Measurements from ENCODE around the gene EXOC6B. TPM values are rescaled to one million over a fixed set of nuclear protein-coding genes. Genes with fewer than 3 reads are reported as not detected.

EXOC6B gene
- total RNA-seq, 1 donor from 2014 or later, result 104 TPM

DNA sequence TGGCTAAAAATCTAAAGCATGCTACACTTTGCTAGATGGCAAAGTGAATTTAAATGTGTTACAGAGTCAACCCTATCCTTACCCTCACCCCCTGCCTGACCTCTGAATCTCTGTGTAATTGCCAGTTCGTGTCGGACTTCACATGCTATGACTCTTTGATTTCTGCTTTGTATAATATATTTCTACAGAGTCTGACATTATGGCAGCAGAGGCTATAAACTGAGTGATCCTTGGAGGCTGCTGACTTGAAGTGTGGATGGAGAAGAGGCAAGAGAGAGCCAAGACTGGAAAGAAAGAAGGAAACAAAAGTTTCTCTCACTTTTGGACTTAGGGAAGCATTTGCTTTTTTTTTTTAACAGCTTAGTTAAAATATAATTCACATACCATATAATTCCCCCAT is 588.3 kb downstream of the EXOC6B start:
- TF ChIP-seq, protein P1, sequence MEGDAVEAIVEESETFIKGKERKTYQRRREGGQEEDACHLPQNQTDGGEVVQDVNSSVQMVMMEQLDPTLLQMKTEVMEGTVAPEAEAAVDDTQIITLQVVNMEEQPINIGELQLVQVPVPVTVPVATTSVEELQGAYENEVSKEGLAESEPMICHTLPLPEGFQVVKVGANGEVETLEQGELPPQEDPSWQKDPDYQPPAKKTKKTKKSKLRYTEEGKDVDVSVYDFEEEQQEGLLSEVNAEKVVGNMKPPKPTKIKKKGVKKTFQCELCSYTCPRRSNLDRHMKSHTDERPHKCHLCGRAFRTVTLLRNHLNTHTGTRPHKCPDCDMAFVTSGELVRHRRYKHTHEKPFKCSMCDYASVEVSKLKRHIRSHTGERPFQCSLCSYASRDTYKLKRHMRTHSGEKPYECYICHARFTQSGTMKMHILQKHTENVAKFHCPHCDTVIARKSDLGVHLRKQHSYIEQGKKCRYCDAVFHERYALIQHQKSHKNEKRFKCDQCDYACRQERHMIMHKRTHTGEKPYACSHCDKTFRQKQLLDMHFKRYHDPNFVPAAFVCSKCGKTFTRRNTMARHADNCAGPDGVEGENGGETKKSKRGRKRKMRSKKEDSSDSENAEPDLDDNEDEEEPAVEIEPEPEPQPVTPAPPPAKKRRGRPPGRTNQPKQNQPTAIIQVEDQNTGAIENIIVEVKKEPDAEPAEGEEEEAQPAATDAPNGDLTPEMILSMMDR (IDR thresholded peaks at IDR 0.05; ENCODE audit: unreplicated experiment), result no peak
- Mint-ChIP-seq H3K27me3 (ENCODE audit: low read depth) (no peaks in the 10 kb centered on the region), H3K4me3 (no peak overlapping the region), H3K4me1 (peaks cover 49% of the 10 kb centered on the region), H3K36me3 (peaks cover 26% of the 10 kb centered on the region), H3K9me3 (peaks cover 21% of the 10 kb centered on the region), H3K27ac (peak overlapping the region; percentile 78)
- DNase-seq (ENCODE audit: low spot score in 2 of 2, unreplicated experiment in 2 of 2), result no peak

DNA sequence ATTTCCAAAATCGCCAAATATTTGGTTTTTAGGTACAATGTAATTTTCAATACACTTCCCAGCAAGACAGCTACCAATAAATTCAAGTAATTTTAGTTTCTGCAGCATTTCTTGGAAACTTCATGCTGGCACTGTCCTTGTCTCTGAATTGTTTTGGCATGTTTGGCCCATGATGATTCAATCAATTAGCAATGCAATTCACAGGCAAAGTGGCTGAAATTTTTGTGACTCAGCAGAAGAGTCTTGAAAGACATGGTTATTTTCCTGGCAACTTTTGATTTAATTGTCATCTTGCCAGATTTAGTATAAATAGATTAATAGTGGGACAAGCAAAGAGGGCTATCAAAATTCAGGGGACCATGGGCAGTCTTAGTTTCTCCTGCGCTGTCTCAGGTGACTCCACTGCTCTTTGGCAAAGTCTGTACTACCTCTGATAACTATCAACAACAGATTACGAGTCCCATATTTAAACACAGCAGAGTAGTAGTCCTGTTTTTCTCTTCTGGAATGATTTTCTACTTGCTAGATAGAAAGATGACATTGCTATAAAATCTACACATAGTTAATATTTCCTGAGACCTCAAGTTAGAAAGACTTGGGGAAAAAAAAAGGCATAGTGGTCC is 589.3 kb downstream of the EXOC6B start:
- TF ChIP-seq, protein P1 (IDR thresholded peaks at IDR 0.05; ENCODE audit: unreplicated experiment), result no peak
- Mint-ChIP-seq H3K27me3 (ENCODE audit: low read depth) (no peaks in the 10 kb centered on the region), H3K4me1 (peaks cover 49% of the 10 kb centered on the region), H3K4me3 (no peak overlapping the region), H3K9me3 (peaks cover 16% of the 10 kb centered on the region), H3K27ac (peak overlapping the region; percentile 78), H3K36me3 (peaks cover 22% of the 10 kb centered on the region)
- DNase-seq (ENCODE audit: low spot score in 2 of 2, unreplicated experiment in 2 of 2), result no peak

DNA sequence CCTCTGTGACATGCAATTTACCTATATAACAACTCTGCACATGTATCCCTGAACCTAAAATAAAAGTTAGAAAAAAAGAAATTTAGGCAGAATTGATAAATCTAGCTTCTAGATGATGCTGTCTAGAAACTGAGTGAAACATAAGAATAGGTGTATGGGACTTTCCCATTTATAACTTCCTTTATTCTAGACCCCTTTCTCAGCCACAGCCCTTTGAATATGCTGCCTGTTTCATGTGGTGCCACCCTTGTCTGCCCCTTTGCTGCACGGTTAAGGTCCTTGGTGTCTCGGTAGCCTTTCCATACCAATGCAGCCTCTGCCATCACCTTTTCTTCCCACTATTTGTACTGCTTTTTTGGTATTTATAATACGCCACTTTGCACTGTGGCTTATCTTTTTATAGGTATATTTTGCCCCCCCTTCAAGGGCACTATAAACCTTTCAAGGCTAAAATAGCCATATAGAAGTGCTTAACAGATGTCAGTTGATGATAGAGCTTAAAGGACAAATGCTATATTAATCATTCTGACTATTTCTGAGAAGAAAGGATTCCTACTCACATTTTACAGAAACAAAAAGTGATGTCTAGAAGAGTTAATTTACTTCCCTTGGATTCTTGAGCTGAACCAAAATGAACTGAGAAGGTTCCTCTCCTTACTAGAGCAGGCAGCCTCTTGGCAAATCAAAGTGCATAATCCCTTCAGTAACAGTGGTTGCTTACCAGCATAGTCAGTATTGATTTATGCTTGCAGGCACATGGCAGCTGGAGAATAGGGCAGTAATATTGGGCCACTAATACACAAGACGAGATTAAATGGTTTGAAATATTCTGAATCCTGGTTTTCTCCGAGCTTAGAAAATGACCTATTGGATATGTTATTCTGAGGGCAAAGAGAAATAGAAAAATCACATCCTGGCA is 590.1 kb downstream of the EXOC6B start:
- peaks cover 11% of the 10 kb centered on the region for H3K9me3 Mint-ChIP-seq
- DNase-seq (ENCODE audit: low spot score in 2 of 2, unreplicated experiment in 2 of 2), result no peak
- H3K4me1 Mint-ChIP-seq, result peaks cover 47% of the 10 kb centered on the region
- H3K27me3 Mint-ChIP-seq (ENCODE audit: low read depth), result no peaks in the 10 kb centered on the region
- no peak overlapping the region for H3K4me3 Mint-ChIP-seq
- H3K27ac Mint-ChIP-seq, result peak overlapping the region; percentile 78
- H3K36me3 Mint-ChIP-seq, result peaks cover 17% of the 10 kb centered on the region
- TF ChIP-seq, protein P1 (IDR thresholded peaks at IDR 0.05; ENCODE audit: unreplicated experiment), result no peak

DNA sequence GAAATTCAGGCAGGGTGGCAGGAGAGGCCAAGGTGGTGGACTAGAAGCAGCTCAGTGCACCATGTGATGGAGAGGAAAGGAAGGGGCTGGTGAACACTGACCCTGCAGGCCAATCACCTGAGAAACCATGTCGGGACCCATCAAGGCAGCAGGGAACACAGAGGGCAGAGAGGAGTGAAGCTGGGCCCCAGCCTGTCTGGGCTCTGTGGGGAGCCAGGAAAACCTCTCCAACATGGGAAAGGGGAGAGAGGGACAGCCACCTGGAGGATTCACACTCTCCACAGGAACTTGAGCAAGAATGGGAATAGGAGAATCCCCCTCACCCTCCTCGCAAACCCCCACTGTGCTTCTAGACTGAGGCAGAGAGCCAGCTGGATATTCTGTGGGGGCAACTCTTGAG is 592.6 kb downstream of the EXOC6B start:
- Mint-ChIP-seq H3K4me3 (no peak overlapping the region), H3K9me3 (peaks cover 3% of the 10 kb centered on the region), H3K36me3 (peaks cover 7% of the 10 kb centered on the region), H3K4me1 (peaks cover 52% of the 10 kb centered on the region), H3K27me3 (ENCODE audit: low read depth) (no peaks in the 10 kb centered on the region), H3K27ac (no peak overlapping the region)
- no peak for DNase-seq (ENCODE audit: low spot score in 2 of 2, unreplicated experiment in 2 of 2)
- TF ChIP-seq, protein P1 (IDR thresholded peaks at IDR 0.05; ENCODE audit: unreplicated experiment), result no peak

DNA sequence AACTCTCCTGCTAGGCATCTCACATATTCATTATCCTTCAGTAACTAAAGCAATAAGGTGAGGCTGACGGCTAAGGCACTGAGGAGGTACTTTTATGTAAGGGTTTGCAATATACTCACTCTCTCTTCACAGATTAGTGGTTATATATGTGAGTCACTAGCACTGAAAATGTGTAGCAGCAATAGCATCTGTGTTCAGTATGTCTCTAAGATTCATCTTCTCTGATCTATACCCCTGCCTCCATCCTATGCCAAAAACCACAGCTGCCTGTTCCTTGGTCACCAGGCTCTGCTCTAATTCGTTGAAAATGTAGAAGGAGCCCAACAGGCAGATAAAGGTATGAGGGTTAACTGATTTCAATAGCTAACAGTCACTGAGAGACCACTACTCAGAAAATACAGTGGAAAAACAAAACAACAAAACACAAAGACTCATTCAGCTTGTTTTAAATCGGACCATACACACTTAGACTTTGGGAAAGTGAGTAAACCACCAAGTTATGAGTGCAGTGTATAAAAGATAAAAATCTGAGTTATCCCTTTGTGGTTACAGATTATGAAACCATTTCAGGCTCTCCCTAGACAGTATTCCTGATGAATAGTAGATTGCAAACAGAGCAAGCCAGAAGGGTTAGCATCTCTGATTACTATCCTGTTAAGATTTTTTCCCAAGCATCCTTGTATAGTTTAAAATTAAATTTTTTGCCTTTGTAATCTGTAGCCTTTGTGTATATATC is 602.8 kb downstream of the EXOC6B start:
- peaks cover 12% of the 10 kb centered on the region for H3K9me3 Mint-ChIP-seq
- peak overlapping the region; percentile 96 for H3K27ac Mint-ChIP-seq
- DNase-seq (ENCODE audit: low spot score in 2 of 2, unreplicated experiment in 2 of 2), result no peak
- H3K36me3 Mint-ChIP-seq, result peaks cover 14% of the 10 kb centered on the region
- peaks cover 59% of the 10 kb centered on the region for H3K4me1 Mint-ChIP-seq
- TF ChIP-seq, protein P1 (IDR thresholded peaks at IDR 0.05; ENCODE audit: unreplicated experiment), result no peak
- no peaks in the 10 kb centered on the region for H3K27me3 Mint-ChIP-seq (ENCODE audit: low read depth)
- H3K4me3 Mint-ChIP-seq, result no peak overlapping the region
